Activated naive CD4-positive, alpha-beta T cell treated with anti-CD3 and anti-CD28 coated beads, Interleukin-2, amount 50 U/mL, for 16 hours (primary cell): ENCODE measurements around the gene PLCH1.

ENCODE experiments used
- DNase-seq: peaks from one replicate; pipeline ENCODE4 v3.0.0-alpha.2; 2020

Gene PLCH1

DNA sequence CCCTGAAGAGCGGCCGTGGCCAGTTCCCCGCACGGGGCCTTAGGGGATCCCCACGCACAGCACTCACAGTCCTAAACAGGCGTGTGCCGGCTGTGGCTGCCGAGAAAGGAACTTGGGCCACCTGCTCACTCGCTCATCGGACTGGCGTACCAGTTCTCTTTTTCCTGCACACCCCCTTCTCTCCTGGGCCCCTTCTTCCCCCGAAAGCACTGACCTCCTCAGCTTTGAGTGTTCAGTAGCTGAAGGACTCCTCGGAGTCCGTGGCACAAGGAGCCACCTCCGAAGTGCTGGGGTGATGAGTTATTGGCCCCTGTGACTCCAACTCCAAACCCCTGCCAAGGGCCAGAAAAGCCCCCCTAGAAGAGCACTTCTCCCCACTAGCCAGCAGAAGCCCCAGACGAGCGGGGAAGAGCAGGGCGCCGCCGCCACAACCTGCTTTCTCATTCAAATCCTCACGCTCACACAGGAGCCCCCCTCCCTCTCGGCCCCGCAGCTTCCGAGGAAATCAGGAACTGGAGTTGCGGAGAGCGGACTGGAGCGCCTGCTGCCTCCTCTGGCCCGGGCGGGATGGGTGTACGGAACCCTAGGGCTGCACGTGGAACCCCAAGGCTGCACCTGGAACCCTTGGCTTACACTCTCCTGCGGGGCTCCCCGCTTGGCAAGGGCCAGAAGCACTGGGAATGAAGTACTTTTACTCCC lies at the start of gene PLCH1:
Gene PLCH1 (minus strand): TSS at position 446 of the 699 bp plus-strand sequence. CDS start 40,847 bp downstream, outside the sequence.
- peak; percentile 52 for DNase-seq

- DNase-seq, result no peak
Measured at GRCh38 chr3:155792532-155792931, 47.7 kb upstream of the PLCH1 start.

- no peak for DNase-seq
Measured at GRCh38 chr3:155791190-155791589, 46.3 kb upstream of the PLCH1 start.

- DNase-seq, result no peak
Measured at GRCh38 chr3:155790272-155790925, 45.5 kb upstream of the PLCH1 start.

DNA sequence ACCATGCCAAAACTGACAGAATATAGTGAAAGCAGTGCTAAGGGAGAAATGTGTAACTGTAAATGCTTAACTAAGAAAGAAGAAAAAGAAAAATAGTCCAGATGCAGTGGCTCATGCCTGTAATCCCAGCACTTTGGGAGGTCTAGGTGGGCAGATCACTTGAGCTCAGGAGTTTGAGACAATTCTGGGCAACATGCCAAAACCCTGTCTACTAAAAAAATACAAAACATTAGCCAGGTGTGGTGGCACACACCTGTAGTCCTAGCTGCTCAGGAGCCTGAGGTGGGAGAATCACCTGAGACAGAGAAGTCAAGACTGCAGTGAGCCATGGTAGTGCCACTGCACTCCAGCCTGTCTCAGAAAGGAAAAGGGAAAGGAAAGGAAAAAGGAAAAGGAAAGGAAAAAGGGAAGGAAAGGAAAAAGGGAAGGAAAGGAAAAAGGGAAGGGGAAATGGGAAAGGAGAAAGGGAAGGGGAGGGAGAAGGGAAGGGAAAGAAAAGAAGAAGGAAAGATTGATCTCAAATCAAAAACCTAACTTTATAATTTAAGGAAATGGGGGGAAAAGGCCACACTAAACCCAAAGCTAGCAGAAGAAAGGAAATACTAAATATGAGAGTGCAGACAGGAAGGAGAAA lies 40.9 kb upstream of the PLCH1 start:
- no peak for DNase-seq

DNA sequence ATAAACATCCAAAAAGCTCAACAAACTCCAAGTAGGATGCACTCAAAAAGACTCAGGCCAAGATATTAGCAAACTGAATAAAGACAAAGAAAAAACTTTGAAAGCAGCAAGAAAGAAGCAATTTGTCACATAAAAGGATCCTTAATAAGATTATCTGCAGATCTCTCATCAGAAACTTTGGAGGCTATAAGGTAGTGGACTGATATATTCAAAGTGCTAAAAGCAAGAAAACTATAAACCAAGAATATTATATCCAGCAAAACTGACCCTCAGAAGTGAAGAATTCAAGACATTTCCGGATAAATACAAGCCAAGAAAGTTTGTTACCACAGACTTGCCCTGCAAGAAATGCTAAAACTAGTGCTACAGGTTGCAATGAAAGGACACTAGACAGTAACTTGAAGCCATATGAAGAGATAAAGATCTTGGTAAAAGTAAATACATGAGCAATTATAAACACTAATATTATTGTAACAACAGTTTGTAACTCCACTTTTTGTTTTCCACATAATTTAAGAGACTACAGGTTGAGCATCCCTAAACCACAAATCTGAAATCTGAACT lies 37.6 kb upstream of the PLCH1 start:
- no peak for DNase-seq

DNA sequence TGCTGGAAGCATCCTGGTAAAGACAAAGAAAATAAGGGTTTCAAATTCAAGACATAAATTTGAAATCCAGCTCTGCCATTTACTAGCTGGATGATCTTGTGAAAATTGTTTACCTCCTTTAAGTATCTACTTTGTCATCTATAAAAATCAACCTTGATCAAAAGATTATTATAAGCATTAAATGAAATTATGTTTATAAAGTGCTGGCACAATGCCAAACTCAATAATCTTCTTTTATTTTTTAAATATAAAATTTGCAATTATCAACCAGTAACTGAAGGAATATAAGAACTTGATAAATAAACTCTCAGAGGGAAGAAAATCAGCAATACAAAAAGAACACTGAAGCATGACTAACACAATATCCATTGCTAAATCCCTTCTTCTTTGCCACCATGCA lies 35.4 kb upstream of the PLCH1 start:
- DNase-seq, result no peak

DNA sequence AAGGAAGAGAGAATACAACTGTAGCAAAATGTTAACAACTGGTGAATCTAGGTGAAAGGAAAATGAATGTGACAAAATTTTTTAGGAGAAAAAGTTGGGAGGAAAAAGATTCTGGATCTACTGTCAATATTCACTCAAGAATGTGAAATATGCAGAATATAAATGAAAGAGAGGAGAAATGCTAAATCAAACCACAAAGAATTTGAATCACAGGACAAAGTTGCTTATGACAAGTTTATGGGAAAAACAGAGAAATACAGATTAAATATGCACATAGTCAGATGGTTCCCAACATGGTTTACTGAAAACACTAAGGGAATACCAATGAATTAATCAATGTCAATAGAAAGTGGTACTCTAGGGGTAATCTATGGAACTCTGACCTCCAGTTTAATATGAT lies 33.6 kb upstream of the PLCH1 start:
- DNase-seq, result no peak

GRCh38 chr3:155772801-155773200 lies 27.9 kb upstream of the PLCH1 start:
- DNase-seq, result no peak

DNA sequence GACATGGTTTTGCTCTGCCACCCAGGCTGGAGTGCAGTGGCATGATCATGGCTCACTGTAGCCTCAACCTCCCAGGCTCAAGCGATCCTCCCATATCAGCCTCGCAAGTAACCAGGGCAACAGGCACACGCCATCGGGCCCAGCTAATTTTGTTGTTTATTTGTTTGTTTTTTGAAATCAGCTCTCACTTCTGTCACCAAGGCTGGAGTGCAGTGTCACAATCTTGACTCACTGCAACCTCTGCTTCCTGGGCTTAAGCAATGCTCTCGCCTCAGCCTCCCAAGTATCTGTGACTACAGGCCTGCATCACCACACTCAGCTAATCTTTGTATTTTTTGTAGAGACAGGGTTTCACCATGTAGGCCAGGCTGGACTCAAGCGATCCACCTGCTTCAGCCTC lies 26.3 kb upstream of the PLCH1 start:
- DNase-seq, result no peak

GRCh38 chr3:155766206-155766605 lies 21.3 kb upstream of the PLCH1 start:
- DNase-seq, result no peak

DNA sequence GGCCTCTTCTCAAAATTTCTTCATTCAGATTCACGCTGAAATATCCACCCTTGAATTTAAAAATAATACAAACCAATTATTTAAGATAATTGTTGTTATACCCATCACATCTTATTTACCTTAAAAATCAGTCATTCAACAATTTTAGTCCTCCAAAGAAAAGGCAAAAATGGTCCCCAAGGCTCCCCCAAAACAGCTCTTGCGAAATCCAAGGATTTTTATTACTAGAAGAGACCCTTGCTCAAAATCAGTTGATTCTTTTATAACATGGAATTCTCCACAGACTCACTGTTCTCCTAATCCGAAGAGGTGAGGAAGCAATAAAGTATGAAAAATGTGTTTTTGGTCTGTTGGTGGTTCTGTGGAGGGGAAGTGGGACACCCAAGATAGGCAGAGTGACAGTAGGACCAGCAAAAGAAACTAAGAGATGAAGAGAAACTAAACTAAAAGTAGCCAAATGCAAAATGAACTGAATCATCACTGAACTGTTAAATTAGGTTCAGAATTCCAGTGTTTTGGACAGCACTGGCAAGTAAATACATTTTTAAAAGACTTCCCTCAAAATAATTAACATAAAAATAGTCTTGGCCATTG lies 19.1 kb upstream of the PLCH1 start:
- DNase-seq, result no peak

DNA sequence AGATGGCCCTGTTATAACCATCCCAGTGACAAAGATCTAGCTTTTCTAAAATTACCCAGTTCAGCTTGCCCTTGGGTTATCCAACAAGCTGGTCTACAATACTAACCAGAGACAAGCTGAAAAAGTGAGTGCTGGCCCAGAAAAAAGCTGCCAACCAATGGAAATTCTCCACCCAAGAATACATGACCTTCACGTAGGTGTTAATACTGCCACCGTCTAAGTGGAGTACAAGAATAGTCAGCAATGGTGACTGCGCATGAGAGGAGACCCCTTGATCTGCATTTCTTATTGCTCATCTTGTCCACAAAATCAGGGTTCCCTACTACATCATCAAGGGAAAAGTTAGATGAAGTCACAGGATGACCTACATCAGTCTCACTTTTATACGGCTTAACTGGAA lies 15.8 kb upstream of the PLCH1 start:
- DNase-seq, result no peak

GRCh38 chr3:155757577-155757976 lies 12.7 kb upstream of the PLCH1 start:
- DNase-seq, result no peak

DNA sequence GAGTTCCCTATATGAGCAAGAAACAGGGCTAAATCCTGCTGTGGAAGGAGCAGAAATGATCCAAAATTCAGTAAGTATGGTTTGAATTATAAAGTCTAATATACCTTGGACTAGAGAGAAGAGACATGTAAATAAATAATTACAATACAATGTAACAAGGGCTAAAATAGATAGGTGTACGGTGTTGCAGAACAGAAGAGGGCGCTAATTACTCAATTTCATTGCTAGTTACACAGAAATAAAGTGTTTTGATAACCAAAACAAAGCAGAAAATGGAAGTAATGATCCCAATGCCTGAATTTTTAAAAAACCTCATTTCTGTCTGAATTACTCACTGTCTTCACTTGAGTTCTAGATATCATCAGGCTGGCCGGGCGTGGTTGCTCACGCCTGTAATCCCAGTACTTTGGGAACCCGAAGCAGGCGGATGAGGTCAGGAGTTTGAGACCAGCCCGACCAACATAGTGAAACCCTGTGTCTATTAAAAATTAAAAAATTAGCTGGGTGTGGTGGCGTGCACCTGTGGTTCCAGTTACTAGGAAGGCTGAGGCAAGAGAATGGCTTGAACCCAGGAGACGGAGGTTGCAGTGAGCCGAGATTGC lies 8.3 kb upstream of the PLCH1 start:
- DNase-seq, result no peak

DNA sequence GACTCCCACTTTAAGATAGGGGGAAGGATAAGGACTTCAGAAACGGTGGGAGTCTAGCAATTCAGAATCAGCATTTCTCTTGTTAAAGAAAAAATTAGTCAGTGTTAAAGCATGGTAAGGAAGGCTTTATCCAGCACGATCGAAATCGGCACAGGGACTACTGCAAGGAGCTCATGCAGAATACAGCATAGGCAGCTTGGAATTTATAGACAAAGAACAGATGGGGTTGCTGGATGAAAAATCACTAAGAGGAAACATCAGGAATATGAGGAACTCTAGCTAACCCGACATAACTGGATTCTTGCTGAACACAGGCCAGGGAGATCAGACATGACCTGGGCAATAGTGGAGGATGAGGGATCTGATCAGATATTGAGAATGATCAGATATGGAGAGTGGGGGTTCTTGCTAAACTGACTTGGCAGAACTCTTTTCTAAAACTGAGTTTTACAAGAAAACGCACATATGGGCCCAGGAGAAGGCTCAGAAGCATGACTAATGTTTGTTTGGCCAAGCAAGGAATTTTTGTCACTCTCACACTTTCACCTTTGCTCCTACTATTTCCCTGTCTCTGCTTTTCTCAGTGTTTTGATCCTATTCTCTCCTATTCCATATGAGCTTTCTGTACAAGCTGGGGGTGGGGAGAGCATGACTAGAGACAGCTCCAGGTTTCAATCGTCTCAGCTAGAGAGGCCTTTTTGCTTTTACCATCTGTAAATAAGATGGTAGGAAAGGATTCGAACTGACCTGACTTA lies 3.9 kb upstream of the PLCH1 start:
- no peak for DNase-seq

DNA sequence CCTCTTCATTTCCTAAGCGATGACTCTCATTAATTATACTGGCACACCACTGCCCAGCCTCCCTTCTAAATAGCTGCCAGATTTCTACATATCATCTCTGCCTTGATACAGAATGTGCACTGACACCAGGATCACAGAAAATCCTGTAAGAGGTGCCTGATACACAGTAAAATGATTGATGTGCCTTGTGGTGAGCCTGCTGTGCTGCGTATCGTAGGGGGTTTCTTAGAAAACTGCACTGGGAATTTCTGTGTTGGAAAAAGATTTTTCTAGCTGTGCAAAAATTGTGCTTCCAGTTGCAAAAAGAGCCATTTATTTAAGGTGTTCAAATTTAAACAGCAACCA lies 3.0 kb upstream of the PLCH1 start:
- no peak for DNase-seq

- DNase-seq, result no peak
Measured at GRCh38 chr3:155747286-155747945, 2.5 kb upstream of the PLCH1 start.

DNA sequence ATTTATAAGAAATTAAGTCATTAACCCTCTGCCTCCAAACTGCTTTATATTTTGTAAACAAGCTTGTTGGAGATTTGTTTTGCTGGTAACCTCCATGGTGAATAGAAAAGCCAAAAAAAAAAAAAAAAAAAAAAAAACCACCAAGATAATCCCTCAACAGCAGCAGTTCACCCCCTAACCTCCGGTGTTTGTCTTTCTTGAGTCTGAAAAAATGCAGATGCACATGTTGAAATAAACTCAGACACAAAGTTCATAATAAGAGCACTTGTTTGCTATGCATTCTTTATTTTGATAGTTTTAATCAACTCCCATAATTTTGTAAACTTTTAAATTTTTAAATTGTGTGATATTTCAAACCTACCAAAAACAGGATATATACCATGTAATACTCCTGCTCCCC lies 1.8 kb upstream of the PLCH1 start:
- DNase-seq, result no peak

- DNase-seq, result no peak
Measured at GRCh38 chr3:155745795-155746550, 1.1 kb upstream of the PLCH1 start.

DNA sequence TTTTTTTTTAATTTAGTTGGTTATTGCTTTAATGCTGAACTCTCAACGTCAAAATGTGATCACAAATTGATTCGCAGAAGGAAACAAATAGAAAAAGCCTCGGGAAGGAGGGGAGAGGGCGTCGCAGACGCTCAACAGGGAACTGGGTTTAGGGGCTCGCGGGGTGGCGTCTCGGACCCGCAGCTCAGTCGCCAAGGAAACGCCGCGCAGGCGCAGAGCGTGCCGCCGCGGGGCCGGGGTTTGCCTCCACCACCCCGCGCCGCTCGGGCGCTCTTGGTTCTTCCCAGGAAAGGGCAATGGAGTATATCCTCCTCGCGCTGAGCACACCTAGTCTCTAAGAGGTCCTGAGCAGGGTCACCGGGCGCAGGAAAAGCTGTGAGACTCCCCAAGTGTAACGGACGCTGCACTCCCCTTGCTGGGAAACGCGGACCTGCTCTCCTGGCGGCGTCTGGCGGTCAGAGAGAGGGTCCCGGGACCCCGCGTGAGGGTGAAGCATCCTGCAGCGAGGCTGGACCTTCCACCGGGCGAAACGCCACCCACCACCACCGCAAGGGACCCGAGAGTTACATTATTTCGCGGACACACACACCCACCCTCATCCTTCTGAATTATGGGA lies 753 bp downstream of the PLCH1 start:
- DNase-seq, result peak; percentile 54
